Progenitor cell of endocrine pancreas (in vitro differentiated cells): ENCODE data around the gene DOCK2. TPM values are rescaled to one million over a fixed set of nuclear protein-coding genes. Genes with fewer than 3 reads are reported as not detected.

Experiments
- DNase-seq: peaks from one replicate; pipeline ENCODE4 v3.0.0; 2021; ENCODE audit warnings: low spot score; ENCODE audit not compliant: unreplicated experiment
- H3K27ac Mint-ChIP-seq: 2 replicates; pipeline ENCODE4 v1.8.0; 2021; ENCODE audit warnings: mild to moderate bottlenecking, moderate library complexity, mixed read lengths
- H3K27me3 Mint-ChIP-seq: 2 replicates; pipeline ENCODE4 v1.8.0; 2021; ENCODE audit warnings: mixed read lengths
- H3K36me3 Mint-ChIP-seq: 2 replicates; pipeline ENCODE4 v1.8.0; 2022; ENCODE audit warnings: mixed read lengths; ENCODE audit not compliant: insufficient read depth
- H3K4me1 Mint-ChIP-seq: 2 replicates; pipeline ENCODE4 v1.8.0; 2021; ENCODE audit warnings: low read depth, mixed read lengths
- H3K4me3 Mint-ChIP-seq: 2 replicates; pipeline ENCODE4 v1.8.0; 2021; ENCODE audit warnings: low read depth, mild to moderate bottlenecking, moderate library complexity, mixed read lengths
- H3K9me3 Mint-ChIP-seq: 2 replicates; pipeline ENCODE4 v1.8.0; 2021; ENCODE audit warnings: low read depth, mixed read lengths
- total RNA-seq: library from RNA; stranded (reverse); gene quantifications from 2 replicates; pipeline ENCODE4 v1.2.1, GENCODE V29; 2021
- TF ChIP-seq, protein P1 (sequence below): fragments of 200-600 bp; sonication (generic); IDR thresholded peaks from one replicate; pipeline ENCODE4 v1.5.0; 2021; ENCODE audit warnings: antibody characterized with exemption, mild to moderate bottlenecking; ENCODE audit not compliant: unreplicated experiment

DOCK2 gene
- total RNA-seq, 1 donor from 2014 or later, result not detected

DNA sequence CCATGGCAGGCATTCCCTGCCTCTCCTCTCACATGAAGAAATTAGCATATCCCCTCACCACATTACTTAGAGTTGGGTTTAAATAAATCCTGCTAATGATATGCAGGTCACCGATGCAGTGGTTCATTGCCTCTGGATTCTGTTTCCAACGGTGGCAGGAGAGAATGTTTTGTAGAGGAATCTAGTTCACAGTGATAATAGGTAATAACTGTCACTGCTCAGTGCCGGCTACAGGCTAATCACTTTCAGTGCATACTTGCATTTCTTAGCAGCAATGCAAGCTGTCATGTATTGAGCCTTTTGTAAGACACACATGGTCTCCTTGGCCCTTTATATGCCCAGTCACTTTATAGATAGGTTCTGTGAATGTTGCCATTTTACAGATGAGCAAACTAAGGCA, 402.8 kb downstream of the DOCK2 start:
- H3K9me3 Mint-ChIP-seq, result peaks cover 4% of the 10 kb centered on the region
- DNase-seq, result no peak
- H3K27me3 Mint-ChIP-seq, result peaks cover 22% of the 10 kb centered on the region
- TF ChIP-seq, protein P1, sequence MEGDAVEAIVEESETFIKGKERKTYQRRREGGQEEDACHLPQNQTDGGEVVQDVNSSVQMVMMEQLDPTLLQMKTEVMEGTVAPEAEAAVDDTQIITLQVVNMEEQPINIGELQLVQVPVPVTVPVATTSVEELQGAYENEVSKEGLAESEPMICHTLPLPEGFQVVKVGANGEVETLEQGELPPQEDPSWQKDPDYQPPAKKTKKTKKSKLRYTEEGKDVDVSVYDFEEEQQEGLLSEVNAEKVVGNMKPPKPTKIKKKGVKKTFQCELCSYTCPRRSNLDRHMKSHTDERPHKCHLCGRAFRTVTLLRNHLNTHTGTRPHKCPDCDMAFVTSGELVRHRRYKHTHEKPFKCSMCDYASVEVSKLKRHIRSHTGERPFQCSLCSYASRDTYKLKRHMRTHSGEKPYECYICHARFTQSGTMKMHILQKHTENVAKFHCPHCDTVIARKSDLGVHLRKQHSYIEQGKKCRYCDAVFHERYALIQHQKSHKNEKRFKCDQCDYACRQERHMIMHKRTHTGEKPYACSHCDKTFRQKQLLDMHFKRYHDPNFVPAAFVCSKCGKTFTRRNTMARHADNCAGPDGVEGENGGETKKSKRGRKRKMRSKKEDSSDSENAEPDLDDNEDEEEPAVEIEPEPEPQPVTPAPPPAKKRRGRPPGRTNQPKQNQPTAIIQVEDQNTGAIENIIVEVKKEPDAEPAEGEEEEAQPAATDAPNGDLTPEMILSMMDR, result no peak
- H3K36me3 Mint-ChIP-seq, result no peaks in the 10 kb centered on the region
- H3K4me3 Mint-ChIP-seq, result no peak overlapping the region
- H3K27ac Mint-ChIP-seq, result no peak overlapping the region
- no peaks in the 10 kb centered on the region for H3K4me1 Mint-ChIP-seq

DNA sequence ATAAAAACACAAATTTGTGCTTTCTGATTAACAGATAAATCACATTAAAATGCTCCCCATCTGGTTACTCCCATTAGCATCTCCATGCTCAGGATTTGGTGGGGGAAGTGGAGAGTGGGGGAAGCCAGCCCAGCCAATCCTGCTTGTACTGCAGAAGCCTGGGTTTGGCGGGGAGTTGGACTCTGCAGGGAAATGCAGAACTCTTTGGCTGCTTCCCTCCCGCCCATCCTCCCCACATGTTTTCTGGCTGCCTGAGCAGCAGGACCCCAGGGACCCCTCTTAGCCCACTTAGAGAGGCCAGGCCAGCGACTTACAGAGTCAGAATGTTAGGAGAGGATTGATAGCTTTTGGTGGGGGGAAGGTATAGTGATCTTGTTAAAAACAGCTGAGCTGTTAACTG, 409.2 kb downstream of the DOCK2 start:
- no peak overlapping the region for H3K4me3 Mint-ChIP-seq
- H3K4me1 Mint-ChIP-seq, result no peaks in the 10 kb centered on the region
- H3K27ac Mint-ChIP-seq, result no peak overlapping the region
- TF ChIP-seq, protein P1, result no peak
- no peaks in the 10 kb centered on the region for H3K36me3 Mint-ChIP-seq
- peaks cover 17% of the 10 kb centered on the region for H3K27me3 Mint-ChIP-seq
- no peaks in the 10 kb centered on the region for H3K9me3 Mint-ChIP-seq
- DNase-seq, result no peak

DNA sequence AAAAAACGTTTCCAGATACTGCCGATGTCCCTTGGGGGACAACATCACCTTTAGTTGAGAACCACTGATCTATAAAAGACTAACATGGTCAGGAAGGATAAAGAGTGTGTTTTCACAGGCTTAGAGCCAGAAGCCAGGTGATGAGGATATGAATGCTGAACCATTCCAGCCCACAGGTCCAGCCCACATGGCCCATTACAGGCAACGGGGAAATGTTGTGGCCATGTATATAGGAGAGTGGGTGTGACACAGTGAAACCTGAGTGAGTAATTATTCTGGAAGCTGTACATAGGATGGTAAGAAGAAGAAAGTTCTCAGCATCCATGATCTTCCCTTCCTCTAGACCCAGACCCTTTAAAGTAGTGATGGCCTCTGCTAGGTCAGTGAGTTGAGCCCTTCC, 412.6 kb downstream of the DOCK2 start:
- H3K27me3 Mint-ChIP-seq, result peaks cover 12% of the 10 kb centered on the region
- no peak overlapping the region for H3K27ac Mint-ChIP-seq
- no peaks in the 10 kb centered on the region for H3K9me3 Mint-ChIP-seq
- no peaks in the 10 kb centered on the region for H3K36me3 Mint-ChIP-seq
- H3K4me3 Mint-ChIP-seq, result no peak overlapping the region
- DNase-seq, result no peak
- H3K4me1 Mint-ChIP-seq, result no peaks in the 10 kb centered on the region
- TF ChIP-seq, protein P1, result no peak

DNA sequence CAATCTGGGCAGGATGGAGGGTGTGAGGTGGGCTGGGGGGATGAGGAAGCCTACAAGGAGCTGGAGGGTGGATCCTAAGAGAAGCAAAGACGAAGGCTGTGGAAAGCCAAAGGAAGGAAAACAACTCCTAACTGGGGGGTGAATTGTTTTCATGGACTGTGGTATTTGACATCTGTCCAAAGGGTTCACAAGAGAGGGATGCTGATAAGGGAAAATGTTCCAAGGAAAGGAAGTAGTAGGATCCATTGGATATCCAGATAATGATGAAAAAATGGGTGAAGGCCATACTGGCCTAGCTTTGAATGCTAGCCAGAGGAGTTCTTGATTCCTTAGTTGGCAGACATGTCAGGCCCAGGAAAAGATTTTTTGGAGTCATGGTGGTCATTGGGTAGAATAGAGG, 416.8 kb downstream of the DOCK2 start:
- no peak for DNase-seq
- Mint-ChIP-seq H3K4me3 (no peak overlapping the region), H3K9me3 (no peaks in the 10 kb centered on the region), H3K4me1 (no peaks in the 10 kb centered on the region), H3K27me3 (peaks cover 6% of the 10 kb centered on the region), H3K36me3 (no peaks in the 10 kb centered on the region), H3K27ac (no peak overlapping the region)
- TF ChIP-seq, protein P1, result no peak

DNA sequence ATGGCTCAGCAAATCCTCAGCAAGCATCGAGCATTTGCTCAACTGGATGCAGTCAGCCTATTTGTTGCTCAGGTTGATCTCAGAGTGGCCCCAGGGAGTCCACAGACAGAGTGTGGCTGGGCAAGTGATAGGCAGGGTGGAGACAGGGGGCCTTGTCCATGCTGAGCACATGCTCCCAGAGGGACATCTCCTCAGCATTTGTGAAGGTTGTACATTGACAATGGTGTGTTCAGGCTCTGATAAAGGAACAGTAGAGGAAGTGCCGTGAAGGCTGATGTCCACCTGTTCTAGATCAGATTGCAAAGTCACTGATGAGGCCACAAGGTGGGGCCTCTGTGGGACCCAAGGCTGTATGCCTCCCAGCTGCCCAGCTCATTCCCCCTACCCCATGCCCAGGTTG, 418.5 kb downstream of the DOCK2 start:
- Mint-ChIP-seq H3K27me3 (peaks cover 4% of the 10 kb centered on the region), H3K36me3 (no peaks in the 10 kb centered on the region), H3K9me3 (no peaks in the 10 kb centered on the region), H3K27ac (no peak overlapping the region), H3K4me1 (no peaks in the 10 kb centered on the region), H3K4me3 (no peak overlapping the region)
- DNase-seq, result no peak
- TF ChIP-seq, protein P1, result no peak
